Glutamatergic neuron (in vitro differentiated cells): ENCODE results near the gene CC2D1A. TPM values are rescaled to one million over a fixed set of nuclear protein-coding genes. Genes with fewer than 3 reads are reported as not detected.
A peak's percentile ranks its signal among the peaks of the same experiment; 100 is the strongest.

Experiments used
- DNase-seq: peaks from one replicate; pipeline ENCODE4 v3.0.0; 2022
- H3K27ac Mint-ChIP-seq: one replicate; pipeline ENCODE4 v1.8.0; 2020; ENCODE audit warnings: mild to moderate bottlenecking, mixed read lengths, inconsistent platforms; ENCODE audit not compliant: unreplicated experiment
- H3K27me3 Mint-ChIP-seq: one replicate; pipeline ENCODE4 v1.8.0; 2020; ENCODE audit warnings: mild to moderate bottlenecking, moderate library complexity, mixed read lengths, inconsistent platforms; ENCODE audit not compliant: unreplicated experiment
- H3K36me3 Mint-ChIP-seq: one replicate; pipeline ENCODE4 v1.8.0; 2020; ENCODE audit warnings: mild to moderate bottlenecking, mixed read lengths, inconsistent platforms; ENCODE audit not compliant: unreplicated experiment
- H3K4me1 Mint-ChIP-seq: one replicate; pipeline ENCODE4 v1.8.0; 2020; ENCODE audit warnings: mild to moderate bottlenecking, low read depth, mixed read lengths, inconsistent platforms; ENCODE audit not compliant: unreplicated experiment
- H3K4me3 Mint-ChIP-seq: one replicate; pipeline ENCODE4 v1.8.0; 2020; ENCODE audit warnings: mild to moderate bottlenecking, mixed read lengths, inconsistent platforms; ENCODE audit not compliant: unreplicated experiment
- H3K9me3 Mint-ChIP-seq: one replicate; pipeline ENCODE4 v1.8.0; 2020; ENCODE audit warnings: mild to moderate bottlenecking, moderate library complexity, mixed read lengths, inconsistent platforms; ENCODE audit not compliant: unreplicated experiment
- CTCF ChIP-seq: fragments of 200-600 bp; sonication (generic); IDR thresholded peaks from one replicate; pipeline ENCODE4 v1.5.0; 2021; ENCODE audit not compliant: partially characterized antibody, unreplicated experiment
- total RNA-seq: library from RNA; stranded (reverse); fragmentation: NEBNext Ultra II Directional; extraction: Animal tissue kit (Norgen Biotek cat#: 25700); gene quantifications from one replicate; pipeline ENCODE4 v1.2.1, GENCODE V29; 2021; ENCODE audit not compliant: unreplicated experiment

CC2D1A gene
- total RNA-seq, 1 donor from 2014 or later, result 56.3 TPM

- Mint-ChIP-seq H3K27me3 (peaks cover 12% of the 10 kb centered on the region), H3K4me1 (peaks cover 10% of the 10 kb centered on the region), H3K4me3 (no peak overlapping the region), H3K36me3 (no peaks in the 10 kb centered on the region), H3K27ac (no peak overlapping the region), H3K9me3 (peaks cover 4% of the 10 kb centered on the region)
- no peak for DNase-seq
- no peak for TF ChIP-seq CTCF
Observed at GRCh38 chr19:13959962-13960862, 54.2 kb downstream of the CC2D1A start.

GRCh38 chr19:13960863-13961784 is 55.1 kb downstream of the CC2D1A start:
- Mint-ChIP-seq H3K4me1 (peaks cover 10% of the 10 kb centered on the region), H3K27ac (peak overlapping the region; percentile 28), H3K27me3 (peaks cover 13% of the 10 kb centered on the region), H3K36me3 (no peaks in the 10 kb centered on the region), H3K9me3 (peaks cover 4% of the 10 kb centered on the region), H3K4me3 (peak overlapping the region; percentile 18)
- no peak for DNase-seq
- no peak for TF ChIP-seq CTCF

- Mint-ChIP-seq H3K27me3 (peaks cover 11% of the 10 kb centered on the region), H3K9me3 (peaks cover 4% of the 10 kb centered on the region), H3K36me3 (no peaks in the 10 kb centered on the region), H3K27ac (peak overlapping the region; percentile 28), H3K4me3 (peak overlapping the region; percentile 18), H3K4me1 (peaks cover 9% of the 10 kb centered on the region)
- no peak for TF ChIP-seq CTCF
- peak; percentile 63 for DNase-seq
Observed at GRCh38 chr19:13961826-13962698, 56.1 kb downstream of the CC2D1A start.

GRCh38 chr19:13962699-13963602 is 57.0 kb downstream of the CC2D1A start:
- TF ChIP-seq CTCF, result no peak
- Mint-ChIP-seq H3K27me3 (peaks cover 11% of the 10 kb centered on the region), H3K4me3 (no peak overlapping the region), H3K36me3 (no peaks in the 10 kb centered on the region), H3K4me1 (peaks cover 9% of the 10 kb centered on the region), H3K9me3 (peaks cover 4% of the 10 kb centered on the region), H3K27ac (no peak overlapping the region)
- peak; percentile 65 for DNase-seq
